ENCODE results near the gene ESPL1. TPM values are rescaled to one million over a fixed set of nuclear protein-coding genes. Genes with fewer than 3 reads are reported as not detected.
A peak's percentile ranks its signal among the peaks of the same experiment; 100 is the strongest.

ESPL1 gene
- total RNA-seq, 2 donors from 2014 or later = 33.3 to 50.7 TPM

- Mint-ChIP-seq H3K4me3 (peak overlapping the region; percentile 69), H3K27me3 (ENCODE audit: insufficient read depth) (peaks cover 30% of the 10 kb centered on the region), H3K36me3 (ENCODE audit: low read depth) (no peaks in the 10 kb centered on the region), H3K9me3 (no peaks in the 10 kb centered on the region), H3K27ac (peak overlapping the region; percentile 85), H3K4me1 (peaks cover 67% of the 10 kb centered on the region)
- Histone ChIP-seq H3K27ac (ENCODE audit: low read depth, low read length) (peak overlapping the region; percentile 70), H3K27me3 (ENCODE audit: control insufficient read depth, insufficient read depth, low read length, poor library complexity, severe bottlenecking) (peaks cover 21% of the 10 kb centered on the region), H3K4me3 (ENCODE audit: low read length) (peak overlapping the region; percentile 89), H3K9me3 (ENCODE audit: control insufficient read depth, low read length) (no peaks in the 10 kb centered on the region), H3K4me1 (ENCODE audit: control insufficient read depth, insufficient read depth, low read length) (peaks cover 21% of the 10 kb centered on the region), H3K9ac (ENCODE audit: extremely low read depth, low read length, poor library complexity, severe bottlenecking) (peak overlapping the region; percentile 57), H3K36me3 (ENCODE audit: control insufficient read depth, insufficient read depth, low read length) (no peaks in the 10 kb centered on the region)
- peak; percentile 53 for TF ChIP-seq CTCF (conservative IDR thresholded peaks at IDR 0.05)
- peak; percentile 96 for DNase-seq
- 1% methylated on average over 14 to 70 of the region's 72 CpGs for WGBS, 2 experiments (ENCODE audit: insufficient coverage in 1 of 2, insufficient read length in 1 of 2)
Measured at GRCh38 chr12:53221203-53222080, 46.7 kb upstream of the ESPL1 start.

GRCh38 chr12:53222170-53222721 is 45.9 kb upstream of the ESPL1 start:
- peak; percentile 60 for DNase-seq
- Histone ChIP-seq H3K27me3 (ENCODE audit: control insufficient read depth, insufficient read depth, low read length, poor library complexity, severe bottlenecking) (peaks cover 21% of the 10 kb centered on the region), H3K36me3 (ENCODE audit: control insufficient read depth, insufficient read depth, low read length) (no peaks in the 10 kb centered on the region), H3K27ac (ENCODE audit: low read depth, low read length) (no peak overlapping the region), H3K4me3 (ENCODE audit: low read length) (peak overlapping the region; percentile 45), H3K9me3 (ENCODE audit: control insufficient read depth, low read length) (no peaks in the 10 kb centered on the region), H3K4me1 (ENCODE audit: control insufficient read depth, insufficient read depth, low read length) (peaks cover 18% of the 10 kb centered on the region), H3K9ac (ENCODE audit: extremely low read depth, low read length, poor library complexity, severe bottlenecking) (no peak overlapping the region)
- peaks cover 4% of the 10 kb centered on the region for H3K36me3 Mint-ChIP-seq (ENCODE audit: low read depth)
- H3K4me1 Mint-ChIP-seq = peaks cover 59% of the 10 kb centered on the region
- H3K4me3 Mint-ChIP-seq = peak overlapping the region; percentile 69
- 17 to 37% methylated on average over 1 to 3 of the region's 5 CpGs for WGBS, 2 experiments (ENCODE audit: insufficient coverage in 1 of 2, insufficient read length in 1 of 2)
- no peak overlapping the region for H3K27ac Mint-ChIP-seq
- H3K9me3 Mint-ChIP-seq = no peaks in the 10 kb centered on the region
- no peak for TF ChIP-seq CTCF (conservative IDR thresholded peaks at IDR 0.05)
- peaks cover 34% of the 10 kb centered on the region for H3K27me3 Mint-ChIP-seq (ENCODE audit: insufficient read depth)

GRCh38 chr12:53222806-53223261 is 45.3 kb upstream of the ESPL1 start:
- no peak overlapping the region for H3K27ac ChIP-seq (ENCODE audit: low read depth, low read length)
- no peak overlapping the region for H3K9ac ChIP-seq (ENCODE audit: extremely low read depth, low read length, poor library complexity, severe bottlenecking)
- H3K36me3 Mint-ChIP-seq (ENCODE audit: low read depth) = peaks cover 4% of the 10 kb centered on the region
- H3K27ac Mint-ChIP-seq = no peak overlapping the region
- H3K9me3 Mint-ChIP-seq = no peaks in the 10 kb centered on the region
- DNase-seq = peak; percentile 74
- H3K36me3 ChIP-seq (ENCODE audit: control insufficient read depth, insufficient read depth, low read length) = no peaks in the 10 kb centered on the region
- H3K9me3 ChIP-seq (ENCODE audit: control insufficient read depth, low read length) = no peaks in the 10 kb centered on the region
- H3K4me3 Mint-ChIP-seq = peak overlapping the region; percentile 28
- H3K4me1 Mint-ChIP-seq = peaks cover 53% of the 10 kb centered on the region
- H3K27me3 ChIP-seq (ENCODE audit: control insufficient read depth, insufficient read depth, low read length, poor library complexity, severe bottlenecking) = peaks cover 20% of the 10 kb centered on the region
- no peak for TF ChIP-seq CTCF (conservative IDR thresholded peaks at IDR 0.05)
- H3K27me3 Mint-ChIP-seq (ENCODE audit: insufficient read depth) = peaks cover 31% of the 10 kb centered on the region
- 45 to 52% methylated on average over 3 to 4 of the region's 4 CpGs for WGBS, 2 experiments (ENCODE audit: insufficient coverage in 1 of 2, insufficient read length in 1 of 2)
- H3K4me1 ChIP-seq (ENCODE audit: control insufficient read depth, insufficient read depth, low read length) = peaks cover 15% of the 10 kb centered on the region
- H3K4me3 ChIP-seq (ENCODE audit: low read length) = no peak overlapping the region

Measured in endodermal cell (in vitro differentiated cells).